SK-N-SH treated with all-trans-retinoic acid at 6 μM for 48 hours (cell line): ENCODE data around the gene B3GALT6.

Source experiments
- ATAC-seq: fragments of 200-7000 bp; cut with Tn5 transposase; 3 replicates; pipeline ENCODE4 v1.9.1; 2020; ENCODE audit warnings: mild to moderate bottlenecking, moderate library complexity
- ARNTL ChIP-seq: fragments of 450-650 bp; formaldehyde crosslinking; IDR thresholded peaks from 2 replicates; pipeline ENCODE4 v1.5.0; 2020; ENCODE audit warnings: low read depth, mild to moderate bottlenecking, moderate library complexity, borderline replicate concordance
- BACH2 ChIP-seq: fragments of 250-450 bp; sonication (Bioruptor Pico); IDR thresholded peaks from 2 replicates; pipeline ENCODE4 v1.9.0; 2021; ENCODE audit warnings: mild to moderate bottlenecking, borderline replicate concordance
- CREB5 ChIP-seq: fragments of 250-450 bp; sonication (Bioruptor Pico); IDR thresholded peaks from 2 replicates; pipeline ENCODE4 v1.5.1; 2020; ENCODE audit warnings: low read depth, mild to moderate bottlenecking, moderate library complexity
- CSDC2 ChIP-seq: fragments of 250-450 bp; sonication (Bioruptor Pico); IDR thresholded peaks from 2 replicates; pipeline ENCODE4 v1.5.0; 2020; ENCODE audit warnings: mild to moderate bottlenecking, moderate library complexity
- CSRNP3 ChIP-seq: fragments of 250-450 bp; sonication (Bioruptor Pico); IDR thresholded peaks from 2 replicates; pipeline ENCODE4 v1.5.1; 2021; ENCODE audit warnings: mild to moderate bottlenecking, moderate library complexity
- ESRRG ChIP-seq: fragments of 250-450 bp; sonication (Bioruptor Pico); IDR thresholded peaks from 2 replicates; pipeline ENCODE4 v1.6.1; 2021; ENCODE audit warnings: mild to moderate bottlenecking
- GLIS3 ChIP-seq: fragments of 250-450 bp; sonication (Bioruptor Pico); IDR thresholded peaks from 2 replicates; pipeline ENCODE4 v1.5.0; 2020; ENCODE audit warnings: mild to moderate bottlenecking, moderate library complexity
- ISL1 ChIP-seq: fragments of 250-450 bp; sonication (Bioruptor Pico); IDR thresholded peaks from 2 replicates; pipeline ENCODE4 v2.1.2; 2022; ENCODE audit warnings: mild to moderate bottlenecking, moderate library complexity
- OSR1 ChIP-seq: fragments of 250-450 bp; sonication (Bioruptor Pico); IDR thresholded peaks from 2 replicates; pipeline ENCODE4 v1.8.0; 2022; ENCODE audit warnings: moderate library complexity, mild to moderate bottlenecking, inconsistent platforms
- PPARA ChIP-seq: fragments of 250-450 bp; sonication (Bioruptor Pico); IDR thresholded peaks from 2 replicates; pipeline ENCODE4 v1.5.0; 2020; ENCODE audit warnings: mild to moderate bottlenecking, borderline replicate concordance
- RARB ChIP-seq: fragments of 250-450 bp; sonication (Bioruptor Pico); IDR thresholded peaks from 2 replicates; pipeline ENCODE4 v1.8.0; 2021; ENCODE audit warnings: mild to moderate bottlenecking, moderate library complexity
- TCF4 ChIP-seq: fragments of 250-450 bp; sonication (Bioruptor Pico); IDR thresholded peaks from 2 replicates; pipeline ENCODE4 v1.8.0; 2021; ENCODE audit warnings: mild to moderate bottlenecking, moderate library complexity, borderline replicate concordance
- ZC3H10 ChIP-seq: fragments of 250-450 bp; sonication (Bioruptor Pico); IDR thresholded peaks from 2 replicates; pipeline ENCODE4 v1.5.1; 2021; ENCODE audit warnings: mild to moderate bottlenecking, moderate library complexity
- ZFP3 ChIP-seq: fragments of 250-450 bp; sonication (Bioruptor Pico); IDR thresholded peaks from 2 replicates; pipeline ENCODE4 v1.5.0; 2020; ENCODE audit warnings: mild to moderate bottlenecking, moderate library complexity
- ZFP30 ChIP-seq: fragments of 450-650 bp; formaldehyde crosslinking; IDR thresholded peaks from 2 replicates; pipeline ENCODE4 v1.5.0; 2022; ENCODE audit warnings: mild to moderate bottlenecking, moderate library complexity
- ZNF565 ChIP-seq: fragments of 450-650 bp; formaldehyde crosslinking; conservative IDR thresholded peaks from 2 replicates; pipeline ENCODE4 v1.5.0; 2020; ENCODE audit warnings: low read depth, mild to moderate bottlenecking, moderate library complexity
- TF ChIP-seq, protein P1 (sequence below): fragments of 250-450 bp; sonication (Bioruptor Pico); IDR thresholded peaks from 2 replicates; pipeline ENCODE4 v1.8.0; 2021; ENCODE audit warnings: low read depth, mild to moderate bottlenecking, moderate library complexity, borderline replicate concordance
- TF ChIP-seq, protein P2 (sequence below): fragments of 250-450 bp; sonication (Bioruptor Pico); IDR thresholded peaks from 2 replicates; pipeline ENCODE4 v1.5.0; 2020; ENCODE audit warnings: mild to moderate bottlenecking, moderate library complexity
- TF ChIP-seq, protein P3 (sequence below): fragments of 250-450 bp; sonication (Bioruptor Pico); IDR thresholded peaks from 2 replicates; pipeline ENCODE4 v1.8.0; 2020; ENCODE audit warnings: mild to moderate bottlenecking, moderate library complexity, borderline replicate concordance

B3GALT6 gene

DNA sequence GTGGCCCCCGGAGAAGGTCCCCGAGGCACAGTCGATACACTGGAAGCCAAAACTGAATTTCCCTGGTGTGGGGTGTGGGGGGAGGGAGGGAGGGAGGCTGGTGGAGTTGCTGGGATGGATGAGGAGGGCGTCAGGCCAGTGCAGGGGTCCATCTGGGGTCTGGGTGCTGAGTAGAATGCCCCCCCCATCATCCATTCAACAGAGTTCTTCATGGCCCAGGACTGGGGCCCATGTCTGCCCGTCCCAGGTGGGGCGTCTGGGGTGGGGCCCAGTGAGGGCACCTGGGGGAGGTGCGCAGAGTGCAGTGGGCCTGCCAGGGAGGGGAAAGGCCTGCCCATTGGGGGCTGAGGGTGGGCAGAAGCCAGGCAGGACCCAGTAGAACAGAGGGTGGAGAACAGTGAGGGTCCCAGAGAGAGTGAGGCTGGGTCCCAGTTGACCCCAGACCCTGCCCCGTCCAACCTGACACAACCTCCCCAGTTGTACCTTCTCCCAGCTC lies 27.6 kb upstream of the B3GALT6 start (continued):
- TF ChIP-seq BACH2, result no peak
- TF ChIP-seq CREB5, result no peak
- no peak for TF ChIP-seq RARB (CRISPR knock-in tag)
- TF ChIP-seq, protein P1, sequence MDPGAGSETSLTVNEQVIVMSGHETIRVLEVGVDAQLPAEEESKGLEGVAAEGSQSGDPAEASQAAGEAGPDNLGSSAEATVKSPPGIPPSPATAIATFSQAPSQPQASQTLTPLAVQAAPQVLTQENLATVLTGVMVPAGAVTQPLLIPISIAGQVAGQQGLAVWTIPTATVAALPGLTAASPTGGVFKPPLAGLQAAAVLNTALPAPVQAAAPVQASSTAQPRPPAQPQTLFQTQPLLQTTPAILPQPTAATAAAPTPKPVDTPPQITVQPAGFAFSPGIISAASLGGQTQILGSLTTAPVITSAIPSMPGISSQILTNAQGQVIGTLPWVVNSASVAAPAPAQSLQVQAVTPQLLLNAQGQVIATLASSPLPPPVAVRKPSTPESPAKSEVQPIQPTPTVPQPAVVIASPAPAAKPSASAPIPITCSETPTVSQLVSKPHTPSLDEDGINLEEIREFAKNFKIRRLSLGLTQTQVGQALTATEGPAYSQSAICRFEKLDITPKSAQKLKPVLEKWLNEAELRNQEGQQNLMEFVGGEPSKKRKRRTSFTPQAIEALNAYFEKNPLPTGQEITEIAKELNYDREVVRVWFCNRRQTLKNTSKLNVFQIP (CRISPR knock-in tag), result no peak
- TF ChIP-seq, all 23 proteins: peak for 0

GRCh38 chr1:1204998-1205768 lies 26.9 kb upstream of the B3GALT6 start:
- TF ChIP-seq ARNTL (CRISPR knock-in tag) (no peak), CSRNP3 (CRISPR knock-in tag) (no peak), ZC3H10 (CRISPR knock-in tag) (no peak)
- TF ChIP-seq, all 23 proteins: peak for 0
- no peak for ATAC-seq

GRCh38 chr1:1205769-1206375 lies 26.2 kb upstream of the B3GALT6 start:
- no peak for ATAC-seq
- TF ChIP-seq ZFP30 (CRISPR knock-in tag) (no peak), RARB (CRISPR knock-in tag) (no peak), ZNF565 (no peak), CSDC2 (CRISPR knock-in tag) (no peak), OSR1 (CRISPR knock-in tag) (no peak), GLIS3 (no peak), ZC3H10 (CRISPR knock-in tag) (no peak)

- peak; percentile 17; the same call in 2 of the 3 replicates for ATAC-seq
- TF ChIP-seq ZFP30 (CRISPR knock-in tag) (no peak), PPARA (CRISPR knock-in tag) (no peak), ZNF565 (no peak), ISL1 (CRISPR knock-in tag) (no peak), BACH2 (no peak), ESRRG (CRISPR knock-in tag) (no peak), TCF4 (CRISPR knock-in tag) (no peak), CREB5 (no peak), OSR1 (CRISPR knock-in tag) (no peak), ZC3H10 (CRISPR knock-in tag) (no peak), CSDC2 (CRISPR knock-in tag) (no peak), RARB (CRISPR knock-in tag) (no peak), ZFP3 (CRISPR knock-in tag) (no peak)
- TF ChIP-seq, protein P2, sequence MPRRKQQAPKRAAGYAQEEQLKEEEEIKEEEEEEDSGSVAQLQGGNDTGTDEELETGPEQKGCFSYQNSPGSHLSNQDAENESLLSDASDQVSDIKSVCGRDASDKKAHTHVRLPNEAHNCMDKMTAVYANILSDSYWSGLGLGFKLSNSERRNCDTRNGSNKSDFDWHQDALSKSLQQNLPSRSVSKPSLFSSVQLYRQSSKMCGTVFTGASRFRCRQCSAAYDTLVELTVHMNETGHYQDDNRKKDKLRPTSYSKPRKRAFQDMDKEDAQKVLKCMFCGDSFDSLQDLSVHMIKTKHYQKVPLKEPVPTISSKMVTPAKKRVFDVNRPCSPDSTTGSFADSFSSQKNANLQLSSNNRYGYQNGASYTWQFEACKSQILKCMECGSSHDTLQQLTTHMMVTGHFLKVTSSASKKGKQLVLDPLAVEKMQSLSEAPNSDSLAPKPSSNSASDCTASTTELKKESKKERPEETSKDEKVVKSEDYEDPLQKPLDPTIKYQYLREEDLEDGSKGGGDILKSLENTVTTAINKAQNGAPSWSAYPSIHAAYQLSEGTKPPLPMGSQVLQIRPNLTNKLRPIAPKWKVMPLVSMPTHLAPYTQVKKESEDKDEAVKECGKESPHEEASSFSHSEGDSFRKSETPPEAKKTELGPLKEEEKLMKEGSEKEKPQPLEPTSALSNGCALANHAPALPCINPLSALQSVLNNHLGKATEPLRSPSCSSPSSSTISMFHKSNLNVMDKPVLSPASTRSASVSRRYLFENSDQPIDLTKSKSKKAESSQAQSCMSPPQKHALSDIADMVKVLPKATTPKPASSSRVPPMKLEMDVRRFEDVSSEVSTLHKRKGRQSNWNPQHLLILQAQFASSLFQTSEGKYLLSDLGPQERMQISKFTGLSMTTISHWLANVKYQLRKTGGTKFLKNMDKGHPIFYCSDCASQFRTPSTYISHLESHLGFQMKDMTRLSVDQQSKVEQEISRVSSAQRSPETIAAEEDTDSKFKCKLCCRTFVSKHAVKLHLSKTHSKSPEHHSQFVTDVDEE (CRISPR knock-in tag), result no peak
- TF ChIP-seq, protein P3, sequence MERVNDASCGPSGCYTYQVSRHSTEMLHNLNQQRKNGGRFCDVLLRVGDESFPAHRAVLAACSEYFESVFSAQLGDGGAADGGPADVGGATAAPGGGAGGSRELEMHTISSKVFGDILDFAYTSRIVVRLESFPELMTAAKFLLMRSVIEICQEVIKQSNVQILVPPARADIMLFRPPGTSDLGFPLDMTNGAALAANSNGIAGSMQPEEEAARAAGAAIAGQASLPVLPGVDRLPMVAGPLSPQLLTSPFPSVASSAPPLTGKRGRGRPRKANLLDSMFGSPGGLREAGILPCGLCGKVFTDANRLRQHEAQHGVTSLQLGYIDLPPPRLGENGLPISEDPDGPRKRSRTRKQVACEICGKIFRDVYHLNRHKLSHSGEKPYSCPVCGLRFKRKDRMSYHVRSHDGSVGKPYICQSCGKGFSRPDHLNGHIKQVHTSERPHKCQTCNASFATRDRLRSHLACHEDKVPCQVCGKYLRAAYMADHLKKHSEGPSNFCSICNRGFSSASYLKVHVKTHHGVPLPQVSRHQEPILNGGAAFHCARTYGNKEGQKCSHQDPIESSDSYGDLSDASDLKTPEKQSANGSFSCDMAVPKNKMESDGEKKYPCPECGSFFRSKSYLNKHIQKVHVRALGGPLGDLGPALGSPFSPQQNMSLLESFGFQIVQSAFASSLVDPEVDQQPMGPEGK, result no peak
- TF ChIP-seq, protein P1 (CRISPR knock-in tag), result no peak
Measured at GRCh38 chr1:1206376-1206965, 25.6 kb upstream of the B3GALT6 start, which contains the start of gene TNFRSF18. TSS of gene TNFRSF18 (minus strand) at chr1:1206592. CDS start at chr1:1206571, 21 bp downstream.
